NB4 (cell line): ENCODE data around the gene EGLN2.
"Not testable (repeated sequence)": the region's sequence is repeated elsewhere in the genome, so short reads cannot be mapped to it uniquely, and the experiment has no call there.

Experiments
- CTCF ChIP-seq: IDR thresholded peaks from one replicate; pipeline ENCODE4 v1.5.1; 2012; ENCODE audit warnings: low read depth, low read length
- MAX ChIP-seq: IDR thresholded peaks from 2 replicates; pipeline ENCODE4 v1.6.1; 2011; ENCODE audit warnings: low read depth, low read length
- POLR2A ChIP-seq: IDR thresholded peaks from 2 replicates; pipeline ENCODE4 v1.6.1; 2011; ENCODE audit warnings: mild to moderate bottlenecking; ENCODE audit not compliant: insufficient read length; ENCODE audit errors: extremely low read depth

GRCh38 chr19:40784146-40784545, 14.8 kb upstream of the EGLN2 start:
- TF ChIP-seq CTCF, POLR2A, MAX: not testable (repeated sequence)
